GM12874 (cell line): ENCODE measurements around the gene FAM217A.

Source experiments
- TF ChIP-seq, protein P1 (sequence below): IDR thresholded peaks from 2 replicates; pipeline ENCODE4 v1.5.1; 2011; ENCODE audit warnings: low read depth, mild to moderate bottlenecking, control low read depth, low read length, moderate library complexity; ENCODE audit not compliant: insufficient read depth

FAM217A gene

DNA sequence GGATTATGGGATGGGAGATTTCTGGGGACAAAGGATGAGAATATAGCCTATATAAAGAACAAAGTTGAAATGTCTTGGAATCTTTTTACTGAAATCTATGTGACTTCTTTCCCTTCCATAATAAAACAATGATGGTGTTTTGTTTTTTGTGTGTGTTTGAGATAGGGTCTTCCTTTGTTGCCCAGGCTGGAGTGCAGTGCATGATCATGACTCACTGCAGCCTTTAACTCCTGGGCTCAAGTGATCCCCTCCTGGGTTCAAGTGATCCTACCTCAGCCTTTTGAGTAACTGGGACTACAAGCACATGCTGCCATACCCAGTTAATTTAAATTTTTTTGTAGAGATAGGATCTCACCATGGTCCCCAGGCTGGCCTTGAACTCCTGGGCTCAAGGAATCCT, 50.9 kb downstream of the FAM217A start:
- TF ChIP-seq, protein P1, sequence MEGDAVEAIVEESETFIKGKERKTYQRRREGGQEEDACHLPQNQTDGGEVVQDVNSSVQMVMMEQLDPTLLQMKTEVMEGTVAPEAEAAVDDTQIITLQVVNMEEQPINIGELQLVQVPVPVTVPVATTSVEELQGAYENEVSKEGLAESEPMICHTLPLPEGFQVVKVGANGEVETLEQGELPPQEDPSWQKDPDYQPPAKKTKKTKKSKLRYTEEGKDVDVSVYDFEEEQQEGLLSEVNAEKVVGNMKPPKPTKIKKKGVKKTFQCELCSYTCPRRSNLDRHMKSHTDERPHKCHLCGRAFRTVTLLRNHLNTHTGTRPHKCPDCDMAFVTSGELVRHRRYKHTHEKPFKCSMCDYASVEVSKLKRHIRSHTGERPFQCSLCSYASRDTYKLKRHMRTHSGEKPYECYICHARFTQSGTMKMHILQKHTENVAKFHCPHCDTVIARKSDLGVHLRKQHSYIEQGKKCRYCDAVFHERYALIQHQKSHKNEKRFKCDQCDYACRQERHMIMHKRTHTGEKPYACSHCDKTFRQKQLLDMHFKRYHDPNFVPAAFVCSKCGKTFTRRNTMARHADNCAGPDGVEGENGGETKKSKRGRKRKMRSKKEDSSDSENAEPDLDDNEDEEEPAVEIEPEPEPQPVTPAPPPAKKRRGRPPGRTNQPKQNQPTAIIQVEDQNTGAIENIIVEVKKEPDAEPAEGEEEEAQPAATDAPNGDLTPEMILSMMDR: no peak

DNA sequence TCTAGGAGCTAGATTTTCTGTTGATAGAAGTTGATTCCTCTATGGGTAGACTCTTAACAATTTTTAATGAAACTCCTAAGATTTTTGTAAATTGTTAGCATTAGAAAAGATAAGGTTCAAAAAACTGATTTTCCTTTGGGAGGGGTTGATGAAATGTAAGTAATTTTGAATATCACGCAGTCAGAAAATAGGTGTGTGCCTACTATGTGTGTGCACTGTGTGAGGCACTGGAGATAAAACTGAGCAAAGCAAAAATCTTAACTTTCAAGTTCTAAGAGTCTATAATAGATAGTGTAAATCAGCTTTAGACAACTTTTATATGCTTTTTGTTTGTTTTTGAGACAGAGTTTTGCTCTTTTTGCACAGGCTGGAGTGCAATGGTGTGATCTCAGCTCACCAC, 53.3 kb downstream of the FAM217A start:
- TF ChIP-seq, protein P1: no peak

DNA sequence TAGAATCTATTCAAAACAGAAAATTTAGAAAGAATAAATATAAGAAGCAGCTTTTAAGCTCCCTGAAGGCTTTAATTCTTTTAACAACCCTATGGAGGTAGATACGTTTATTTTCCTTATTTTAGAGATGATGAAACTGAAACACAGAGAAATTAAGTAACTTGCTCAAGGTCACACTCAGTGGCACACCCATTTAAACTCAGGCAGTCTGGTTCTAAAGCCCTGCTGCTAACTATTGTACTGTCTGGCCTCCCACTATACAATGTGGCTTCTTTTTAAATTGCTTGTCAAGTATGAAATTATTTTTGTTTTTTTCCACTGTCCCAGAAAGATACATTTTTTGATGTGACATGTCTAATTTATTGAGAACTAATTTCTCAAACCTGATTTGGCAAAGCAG, 55.7 kb downstream of the FAM217A start:
- TF ChIP-seq, protein P1: no peak

DNA sequence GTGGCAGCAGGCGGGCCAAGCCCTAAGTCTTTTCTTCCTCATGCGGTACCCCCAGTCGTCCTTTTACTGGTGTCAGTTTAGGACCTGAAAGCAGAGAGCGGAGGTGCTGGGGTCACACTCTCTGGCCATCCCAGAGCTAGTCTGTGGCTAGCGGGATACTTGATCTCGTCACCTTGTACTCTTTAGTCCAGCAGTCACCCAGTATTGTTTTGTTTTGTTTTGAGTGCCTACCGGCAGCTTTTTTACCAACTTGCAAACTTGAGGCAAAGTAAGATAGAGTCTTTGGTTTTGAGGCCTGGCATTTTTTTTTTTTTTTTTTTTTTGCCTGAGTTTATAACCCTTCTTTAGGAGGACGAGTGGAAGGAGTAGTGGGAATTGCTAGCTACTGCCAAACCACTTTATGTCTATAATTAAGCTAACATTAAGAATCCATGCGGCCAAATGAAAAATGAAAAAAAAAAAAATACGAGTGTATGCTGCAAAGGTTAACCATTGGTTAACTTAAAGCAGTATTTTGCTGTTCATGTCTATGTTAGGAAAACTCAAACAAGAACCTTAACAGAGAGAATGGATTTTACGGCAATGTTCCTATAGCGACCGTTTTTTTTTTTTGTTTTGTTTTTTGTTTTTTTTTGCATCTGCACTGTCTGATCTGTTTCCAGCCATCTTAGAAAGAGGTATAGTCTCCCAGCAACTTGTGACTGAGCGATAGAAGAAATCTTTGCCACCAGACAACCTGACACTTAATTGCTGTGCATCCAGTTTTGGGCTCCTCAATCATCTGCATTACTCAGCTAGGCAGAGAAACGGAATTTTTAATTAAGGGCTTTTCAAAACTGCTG, 56.9 kb downstream of the FAM217A start:
- TF ChIP-seq, protein P1: no peak

DNA sequence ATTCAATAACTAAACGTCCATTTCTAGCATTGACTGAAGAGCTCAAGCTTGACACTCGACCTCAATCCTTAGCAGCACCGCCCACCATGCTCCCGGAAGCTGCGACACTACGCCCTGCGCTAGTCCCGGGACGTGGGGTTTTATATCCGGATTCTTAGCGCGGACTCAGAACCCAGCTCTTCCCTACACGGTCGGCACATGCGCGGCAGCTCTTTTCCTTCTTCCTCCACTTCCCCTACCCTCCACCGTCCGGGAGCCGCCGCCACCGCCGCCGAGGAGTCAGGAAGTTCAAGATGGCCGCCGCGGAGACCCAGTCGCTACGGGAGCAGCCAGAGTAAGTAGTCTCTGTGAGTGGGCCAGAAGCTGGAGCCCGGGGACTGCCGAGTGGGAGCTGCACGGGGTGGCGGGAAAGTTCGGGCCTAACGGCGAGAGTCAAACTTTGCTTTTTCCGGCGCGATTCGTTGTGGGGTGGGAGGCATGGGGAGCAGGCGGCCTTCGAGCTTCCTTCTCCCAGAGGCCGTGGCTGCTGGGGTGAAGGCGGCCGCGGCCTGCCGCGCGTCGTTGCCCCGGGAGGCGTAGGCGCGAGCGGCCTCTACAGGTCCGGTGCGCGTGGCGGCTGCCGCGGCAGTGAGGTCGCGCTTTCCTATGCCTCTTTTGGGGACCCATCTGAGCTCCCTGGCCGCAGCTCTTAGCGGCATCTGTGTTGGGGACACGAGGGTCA, 57.6 kb downstream of the FAM217A start:
- TF ChIP-seq, protein P1: peak; percentile 70

DNA sequence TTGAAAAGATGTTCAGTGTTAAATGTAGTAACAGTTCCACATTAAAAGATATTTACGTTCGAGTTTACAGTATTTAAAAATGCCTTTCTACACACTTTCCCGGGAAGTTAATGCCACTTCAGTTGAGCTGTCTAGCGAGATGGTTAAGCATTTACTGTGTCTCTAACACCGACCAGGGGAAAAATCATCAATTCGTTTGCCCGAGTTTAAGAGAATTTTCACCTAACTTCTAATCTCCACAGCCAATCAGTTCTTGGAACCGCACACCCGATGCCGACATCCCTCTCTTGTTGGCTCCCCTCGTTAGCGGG, 58.2 kb downstream of the FAM217A start:
- TF ChIP-seq, protein P1: no peak

DNA sequence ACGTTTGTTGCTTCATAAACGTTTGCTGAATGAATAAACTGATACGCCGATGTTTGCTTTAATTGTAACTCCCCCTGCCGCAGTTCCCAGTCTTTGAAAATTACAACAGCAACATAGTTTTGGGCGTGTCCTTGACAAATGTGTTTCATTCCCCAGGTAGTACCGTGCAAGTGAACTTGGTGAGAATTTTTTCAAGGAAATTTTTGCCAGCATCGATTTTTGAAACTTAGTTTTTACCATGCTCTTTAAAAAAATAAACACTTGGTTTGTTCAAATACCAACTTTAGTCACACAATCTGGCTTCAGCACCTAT, 60.1 kb downstream of the FAM217A start:
- TF ChIP-seq, protein P1: no peak
